ENCODE measurements around the gene KIAA1586.

Gene KIAA1586

GRCh38 chr6:57102976-57103375 lies 56.5 kb downstream of the KIAA1586 start:
- no peaks in the 10 kb centered on the region for H3K9me3 Mint-ChIP-seq
- H3K27ac Mint-ChIP-seq = no peak overlapping the region
- H3K36me3 Mint-ChIP-seq (ENCODE audit: low read depth) = peaks cover 95% of the 10 kb centered on the region
- H3K27me3 Mint-ChIP-seq (ENCODE audit: low read depth, poor library complexity) = no peaks in the 10 kb centered on the region
- DNase-seq = no peak
- TF ChIP-seq CTCF (IDR thresholded peaks at IDR 0.05) = no peak
- no peaks in the 10 kb centered on the region for H3K4me1 Mint-ChIP-seq
- no peak overlapping the region for H3K4me3 Mint-ChIP-seq

GRCh38 chr6:57104336-57104735 lies 57.8 kb downstream of the KIAA1586 start:
- TF ChIP-seq CTCF (IDR thresholded peaks at IDR 0.05) = no peak
- Mint-ChIP-seq H3K4me3 (no peak overlapping the region), H3K27ac (no peak overlapping the region), H3K27me3 (ENCODE audit: low read depth, poor library complexity) (no peaks in the 10 kb centered on the region), H3K36me3 (ENCODE audit: low read depth) (peaks cover 95% of the 10 kb centered on the region), H3K9me3 (no peaks in the 10 kb centered on the region), H3K4me1 (no peaks in the 10 kb centered on the region)
- no peak for DNase-seq

All from nephron progenitor cell (in vitro differentiated cells).